ENCODE measurements around the gene RMI2.
"Not testable (repeated sequence)": the region's sequence is repeated elsewhere in the genome, so short reads cannot be mapped to it uniquely, and the experiment has no call there.

RMI2 gene

DNA sequence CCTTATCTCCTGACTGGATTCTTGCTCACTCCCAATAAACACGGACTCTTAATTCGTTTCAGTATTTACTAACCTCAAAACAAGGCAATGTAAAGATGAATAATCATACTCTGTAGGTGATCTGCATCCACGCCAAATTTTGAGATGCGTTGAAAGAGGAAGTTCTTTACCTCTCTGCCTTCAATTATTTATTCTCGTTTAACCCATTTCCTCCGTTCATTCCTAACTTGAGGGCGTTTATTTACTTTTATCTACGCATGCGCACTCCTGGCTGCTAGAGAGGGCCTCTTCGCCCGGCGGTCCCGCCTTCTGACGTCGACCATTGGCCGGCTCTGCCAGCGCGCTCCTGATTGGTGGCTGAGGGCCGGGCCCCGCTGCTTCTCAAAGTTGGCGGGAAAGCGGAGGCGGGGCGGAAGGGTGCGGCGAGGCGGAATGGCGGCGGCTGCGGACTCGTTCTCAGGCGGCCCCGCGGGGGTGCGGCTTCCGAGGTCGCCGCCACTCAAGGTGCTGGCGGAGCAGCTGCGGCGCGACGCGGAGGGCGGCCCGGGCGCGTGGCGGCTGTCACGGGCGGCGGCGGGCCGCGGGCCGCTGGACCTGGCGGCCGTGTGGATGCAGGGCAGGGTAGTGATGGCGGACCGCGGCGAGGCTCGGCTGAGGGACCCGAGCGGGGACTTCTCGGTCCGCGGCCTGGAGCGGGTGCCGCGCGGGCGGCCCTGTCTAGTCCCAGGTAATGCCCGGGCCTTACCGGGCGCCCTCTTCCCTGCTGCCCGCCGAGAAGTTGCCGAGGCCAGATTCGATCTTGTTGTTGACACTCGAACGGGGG lies at the start of gene RMI2:
RMI2 (plus strand) TSS at position 420 of the 823 bp plus-strand sequence; CDS start at position 433, 13 bp downstream.
- peak; percentile 90 for DNase-seq

- DNase-seq: no peak
Observed at GRCh38 chr16:11295672-11296071, 49.6 kb upstream of the RMI2 start.

- DNase-seq: no peak
Observed at GRCh38 chr16:11296351-11296705, 48.9 kb upstream of the RMI2 start.

- DNase-seq: no peak
Observed at GRCh38 chr16:11296706-11297491, 48.4 kb upstream of the RMI2 start.

DNA sequence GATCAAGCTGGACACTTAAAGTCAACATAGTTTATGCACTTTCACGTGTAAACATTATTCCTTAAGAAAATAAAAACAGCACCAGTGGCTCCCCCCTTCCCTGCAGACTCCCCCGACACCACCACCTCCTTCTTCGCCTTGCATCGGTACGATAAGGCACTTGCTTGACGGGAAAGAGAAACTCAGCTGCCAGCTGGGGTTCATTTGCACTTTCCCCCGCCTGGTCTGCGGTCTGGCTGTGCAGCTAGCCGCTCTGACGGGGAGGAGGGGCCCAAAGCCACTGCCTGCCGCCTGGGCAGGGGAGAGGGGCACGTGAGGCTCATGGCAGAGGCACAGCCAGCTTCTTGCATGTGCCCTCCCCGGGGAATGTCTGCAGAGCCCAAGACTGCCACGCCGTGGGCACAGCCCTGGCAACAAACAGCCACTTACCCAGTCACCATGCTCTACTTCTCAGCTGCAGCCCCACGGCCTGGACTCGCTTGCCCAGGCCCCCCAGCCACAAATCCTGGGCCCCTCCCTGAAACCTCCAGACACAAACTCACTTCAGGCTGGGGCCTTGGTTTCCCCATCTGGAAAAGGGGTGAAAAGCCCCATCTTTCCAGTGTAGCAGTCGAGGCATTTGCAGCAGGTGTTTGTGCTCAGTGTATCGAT lies 47.6 kb upstream of the RMI2 start:
- DNase-seq: peak; percentile 95

- no peak for DNase-seq
Observed at GRCh38 chr16:11298143-11298900, 46.9 kb upstream of the RMI2 start.

DNA sequence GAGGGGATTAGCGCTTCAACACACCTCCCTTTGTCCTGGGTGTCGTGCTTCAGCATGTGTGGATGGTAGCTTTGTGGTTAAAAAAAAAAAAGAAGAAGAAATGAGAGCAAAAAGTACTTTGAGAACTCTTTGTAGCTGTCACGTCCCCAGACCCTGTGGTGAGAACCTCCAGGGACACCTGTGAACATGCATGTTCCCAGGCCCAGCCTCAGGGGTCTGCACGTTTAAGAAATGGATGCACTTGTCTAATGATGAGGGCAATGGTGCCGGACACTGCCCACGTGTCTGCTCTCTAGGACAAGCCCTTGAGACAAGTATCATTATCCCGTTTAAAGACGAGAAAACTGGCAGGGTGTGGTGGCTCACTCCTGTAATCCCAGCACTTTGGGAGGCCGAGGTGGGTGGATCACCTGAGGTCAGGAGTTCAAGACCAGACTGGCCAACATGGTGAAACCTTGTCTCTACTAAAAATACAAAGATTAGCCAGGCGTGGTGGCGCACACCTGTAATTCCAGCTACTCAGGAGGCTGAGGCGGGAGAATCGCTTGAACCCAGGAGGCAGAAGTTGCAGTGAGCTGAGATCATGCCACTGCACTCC lies 46.2 kb upstream of the RMI2 start:
- DNase-seq: not testable (repeated sequence)

- no peak for DNase-seq
Observed at GRCh38 chr16:11299865-11300559, 45.2 kb upstream of the RMI2 start.

DNA sequence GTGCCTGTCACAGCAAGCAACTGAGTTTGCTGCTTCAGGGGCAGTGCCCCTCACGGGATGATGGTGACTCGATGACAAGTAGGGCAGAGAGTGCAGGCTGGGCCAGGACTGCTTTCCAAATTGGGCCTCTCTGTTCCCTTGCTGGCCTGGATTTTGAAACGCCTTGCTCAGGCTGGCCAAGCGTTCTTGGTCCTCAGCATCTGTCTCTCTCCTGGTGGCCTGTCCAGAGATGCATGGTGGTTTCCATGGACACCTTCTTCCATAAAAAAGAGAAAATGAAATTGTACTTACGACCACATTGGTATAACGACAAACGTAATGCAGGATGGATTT lies 44.7 kb upstream of the RMI2 start:
- DNase-seq: no peak

DNA sequence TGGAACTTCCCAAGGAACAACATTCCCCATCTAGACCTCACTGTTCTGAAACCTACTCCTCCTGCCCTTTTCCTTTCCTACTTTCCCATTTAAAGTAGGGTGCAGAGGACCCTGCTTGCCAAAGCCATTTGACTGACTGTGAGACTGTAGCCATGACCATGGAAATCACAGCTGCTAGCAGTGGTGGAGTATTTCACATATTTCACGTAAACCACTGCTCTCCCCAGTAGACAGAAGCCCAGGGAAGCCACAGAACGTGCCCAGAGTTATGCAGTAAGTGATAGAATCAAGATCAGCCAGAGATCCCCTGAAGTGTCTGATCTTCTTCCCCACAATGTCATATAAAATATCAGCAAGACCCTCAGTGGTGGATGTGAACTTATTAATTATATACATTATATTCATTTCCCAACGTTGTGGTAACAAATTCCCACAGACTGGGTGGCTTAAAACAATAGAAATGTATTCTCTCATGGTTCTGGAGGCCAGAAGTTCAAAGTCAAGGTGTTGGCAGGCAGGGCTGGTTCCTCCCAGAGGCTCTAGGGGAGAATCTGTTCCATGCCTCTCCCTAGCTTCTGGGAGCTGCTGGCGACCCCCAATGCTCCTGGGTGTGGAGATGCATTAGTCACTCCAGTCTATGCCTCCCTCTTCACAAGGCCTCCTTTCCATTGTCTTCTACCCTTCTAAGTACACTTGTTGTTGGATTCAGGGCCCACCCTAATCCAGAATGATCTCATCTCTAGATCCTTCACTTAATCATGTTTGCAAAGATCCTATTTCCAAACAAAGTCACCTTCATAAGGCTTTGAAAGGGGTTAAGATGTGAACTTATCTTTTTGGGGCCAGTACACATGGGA lies 43.4 kb upstream of the RMI2 start:
- DNase-seq: no peak

GRCh38 chr16:11302977-11303376 lies 42.3 kb upstream of the RMI2 start:
- DNase-seq: peak; percentile 90

DNA sequence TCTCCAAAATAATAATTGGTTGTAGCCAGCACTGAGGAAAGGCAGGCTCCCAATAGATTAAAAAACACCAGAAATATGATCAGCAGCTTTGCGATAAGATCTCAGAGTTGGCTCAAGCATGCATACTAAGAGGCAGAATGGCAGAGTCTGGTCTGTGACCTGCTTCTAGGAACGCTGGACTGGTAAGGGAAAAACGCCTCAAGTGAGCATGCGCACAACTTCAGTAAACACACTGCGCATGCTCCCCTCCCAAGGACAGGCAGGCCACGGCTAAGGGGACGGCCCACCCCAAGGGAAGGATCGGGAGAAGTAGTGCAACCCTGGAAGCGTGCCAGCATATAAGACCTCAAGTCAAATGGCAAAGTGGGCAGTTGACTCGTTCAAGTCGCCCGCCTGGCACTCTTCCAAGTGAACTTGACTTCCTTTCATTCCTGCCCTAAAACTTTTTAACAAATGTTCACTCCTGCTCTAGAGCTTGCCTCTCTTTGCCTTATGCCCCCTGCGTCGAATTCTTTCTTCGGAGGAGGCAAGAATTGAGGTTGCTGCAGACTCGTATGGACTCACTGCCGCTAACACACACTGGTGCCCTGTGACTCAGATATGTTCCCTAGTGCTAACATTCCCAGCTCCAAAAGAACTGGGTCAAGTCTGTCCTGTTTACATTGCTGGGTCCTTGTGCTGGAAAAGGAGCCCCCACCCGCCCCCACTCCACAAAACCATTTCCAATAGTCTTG lies 41.7 kb upstream of the RMI2 start:
- peak; percentile 84 for DNase-seq

- DNase-seq: no peak
Observed at GRCh38 chr16:11306381-11306780, 38.9 kb upstream of the RMI2 start.

DNA sequence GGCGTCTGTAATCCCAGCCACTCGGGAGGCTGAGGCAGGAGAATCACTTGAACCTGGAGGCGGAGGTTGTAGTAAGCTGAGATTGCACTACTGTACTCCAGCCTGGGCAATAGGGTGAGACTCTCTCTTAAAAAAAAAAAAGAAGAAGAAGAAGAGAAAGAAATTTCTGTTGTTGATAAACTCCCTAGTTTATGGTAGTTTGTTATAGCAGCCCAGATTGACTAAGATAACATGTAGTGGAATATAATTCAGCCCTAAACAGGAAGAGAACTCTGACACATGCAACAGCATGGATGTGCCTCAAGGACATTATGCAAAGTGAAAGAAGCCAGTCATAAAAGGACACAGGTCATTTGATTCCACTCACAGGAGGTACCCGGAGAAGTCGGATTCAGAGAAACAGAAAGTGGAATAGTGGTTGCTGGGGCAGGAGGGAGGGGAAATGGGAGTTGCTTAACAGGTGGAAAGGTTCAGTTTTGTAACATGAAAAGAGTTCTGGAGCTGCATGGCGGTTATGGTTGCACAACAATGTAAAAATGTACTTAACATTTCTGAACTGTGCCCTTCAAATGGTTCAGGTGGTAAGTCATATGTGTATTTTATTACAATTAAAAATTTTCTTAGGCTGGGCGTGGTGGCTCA lies 38.1 kb upstream of the RMI2 start:
- DNase-seq: no peak

- no peak for DNase-seq
Observed at GRCh38 chr16:11307639-11308492, 37.4 kb upstream of the RMI2 start.

DNA sequence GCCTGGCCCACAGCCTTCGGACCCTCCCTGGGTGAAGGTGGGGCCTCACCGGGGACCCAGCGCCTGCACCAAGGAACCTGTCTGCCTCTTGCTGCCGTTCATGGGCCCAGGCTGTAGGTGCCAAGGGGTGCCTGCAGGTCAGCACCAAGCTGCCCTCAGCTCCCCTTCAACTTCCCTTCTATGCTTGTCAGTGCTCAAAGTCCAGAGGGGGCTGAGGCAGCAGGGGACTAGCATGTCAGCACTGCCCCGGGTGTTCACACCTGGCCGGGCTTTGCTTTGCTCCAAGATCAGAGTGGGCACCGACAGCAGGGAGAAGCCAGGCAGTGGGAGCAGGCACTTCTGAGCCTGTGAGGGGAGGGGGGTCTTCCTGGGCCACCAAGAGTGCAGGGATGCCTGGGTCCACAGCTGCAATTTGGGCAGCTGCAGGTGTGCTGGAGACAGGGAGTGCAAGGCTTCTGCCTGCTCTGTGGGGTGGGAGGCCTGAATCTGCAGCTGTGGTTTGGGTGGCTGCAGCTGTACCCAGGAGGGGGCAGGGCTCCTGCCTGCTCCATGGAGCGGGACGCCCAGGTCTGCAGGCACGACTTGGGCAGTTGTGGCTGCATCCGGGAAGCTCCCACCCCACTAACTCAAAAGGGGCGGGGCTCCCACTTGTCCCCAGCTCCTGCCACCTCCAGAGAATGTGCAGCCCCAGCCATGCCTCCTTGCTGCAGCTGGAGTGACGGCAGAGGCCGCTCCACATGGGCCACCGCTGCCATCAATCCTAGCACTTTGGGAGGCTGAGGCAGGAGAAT lies 36.6 kb upstream of the RMI2 start:
- DNase-seq: no peak

GRCh38 chr16:11309895-11310633 lies 35.2 kb upstream of the RMI2 start:
- no peak for DNase-seq

Measured in DMS79 (cell line).